SW480 (cell line): ENCODE results near the gene COG4.
"Not testable (repeated sequence)": the region's sequence is repeated elsewhere in the genome, so short reads cannot be mapped to it uniquely, and the experiment has no call there.

Source experiments
- DNase-seq: peaks from one replicate; pipeline ENCODE4 v3.0.0-alpha.2; 2016; ENCODE audit warnings: low spot score

Gene COG4

GRCh38 chr16:70457446-70458166 is 65.7 kb downstream of the COG4 start:
- DNase-seq, result no peak

GRCh38 chr16:70455910-70456309 is 67.4 kb downstream of the COG4 start:
- DNase-seq, result no peak

- peak; percentile 72 for DNase-seq
Observed at GRCh38 chr16:70454222-70455034, 68.9 kb downstream of the COG4 start, which contains the start of gene FCSK. FCSK (plus strand) TSS chr16:70454595; CDS start chr16:70463191, 8,596 bp downstream.

GRCh38 chr16:70453892-70454221 is 69.5 kb downstream of the COG4 start:
- no peak for DNase-seq

GRCh38 chr16:70453117-70453891 is 70.0 kb downstream of the COG4 start:
- DNase-seq, result no peak

- DNase-seq, result not testable (repeated sequence)
Observed at GRCh38 chr16:70451004-70451340, 72.4 kb downstream of the COG4 start.

GRCh38 chr16:70450142-70451003 is 73.0 kb downstream of the COG4 start:
- DNase-seq, result not testable (repeated sequence)

GRCh38 chr16:70448075-70448474 is 75.3 kb downstream of the COG4 start:
- DNase-seq, result no peak

GRCh38 chr16:70444249-70445063 is 78.9 kb downstream of the COG4 start:
- no peak for DNase-seq

GRCh38 chr16:70442344-70442743 is 81.0 kb downstream of the COG4 start:
- no peak for DNase-seq

- DNase-seq, result no peak
Observed at GRCh38 chr16:70441406-70441990, 81.9 kb downstream of the COG4 start.

GRCh38 chr16:70440009-70440692 is 83.2 kb downstream of the COG4 start:
- DNase-seq, result no peak

GRCh38 chr16:70438969-70439862 is 84.1 kb downstream of the COG4 start, which contains the start of gene ST3GAL2:
ST3GAL2 (minus strand) TSS chr16:70439100; CDS start chr16:70398530, 40,570 bp downstream.
- peak; percentile 85 for DNase-seq

- no peak for DNase-seq
Observed at GRCh38 chr16:70438585-70438968, 84.8 kb downstream of the COG4 start.

- no peak for DNase-seq
Observed at GRCh38 chr16:70437582-70438557, 85.5 kb downstream of the COG4 start.

- DNase-seq, result no peak
Observed at GRCh38 chr16:70437017-70437581, 86.3 kb downstream of the COG4 start.
